GM23248 (cell line): ENCODE data around the gene FDX2. TPM values are rescaled to one million over a fixed set of nuclear protein-coding genes. Genes with fewer than 3 reads are reported as not detected.

Source experiments
- DNase-seq: peaks from one replicate; pipeline ENCODE4 v3.0.0-alpha.2; 2015
- H2AFZ ChIP-seq: fragments of 200-600 bp; sonication (generic); 2 replicates; pipeline ENCODE4 v1.6.1; 2016; ENCODE audit warnings: antibody characterized with exemption
- H3F3A ChIP-seq: fragments of 200-600 bp; sonication (generic); 2 replicates; pipeline ENCODE4 v1.6.1; 2016; ENCODE audit warnings: mild to moderate bottlenecking, antibody characterized with exemption, mixed run types; ENCODE audit not compliant: insufficient read depth
- H3K27ac ChIP-seq: fragments of 200-600 bp; sonication (generic); 2 replicates; pipeline ENCODE4 v1.5.1; 2016; ENCODE audit warnings: mild to moderate bottlenecking
- H3K27me3 ChIP-seq: fragments of 200-600 bp; sonication (generic); replicated peaks from 2 replicates; pipeline ENCODE4 v1.6.1; 2016; ENCODE audit warnings: mild to moderate bottlenecking; ENCODE audit not compliant: insufficient read depth
- H3K36me3 ChIP-seq: fragments of 200-600 bp; sonication (generic); 2 replicates; pipeline ENCODE4 v1.6.1; 2016; ENCODE audit warnings: low read depth, mild to moderate bottlenecking
- H3K4me1 ChIP-seq: fragments of 200-600 bp; sonication (generic); 2 replicates; pipeline ENCODE4 v1.6.1; 2016; ENCODE audit warnings: mild to moderate bottlenecking; ENCODE audit not compliant: insufficient read depth
- H3K4me2 ChIP-seq: fragments of 200-600 bp; sonication (generic); one replicate; pipeline ENCODE4 v1.6.1; 2016; ENCODE audit warnings: mild to moderate bottlenecking; ENCODE audit not compliant: unreplicated experiment
- H3K4me3 ChIP-seq: fragments of 200-600 bp; sonication (generic); 2 replicates; pipeline ENCODE4 v1.5.1; 2016; ENCODE audit warnings: mild to moderate bottlenecking
- H3K79me2 ChIP-seq: fragments of 200-600 bp; sonication (generic); 2 replicates; pipeline ENCODE4 v1.6.1; 2016; ENCODE audit warnings: mild to moderate bottlenecking; ENCODE audit not compliant: insufficient read depth
- H3K9ac ChIP-seq: fragments of 200-600 bp; sonication (generic); 2 replicates; pipeline ENCODE4 v1.6.1; 2016; ENCODE audit warnings: mild to moderate bottlenecking
- H3K9me2 ChIP-seq: fragments of 200-600 bp; sonication (generic); 2 replicates; pipeline ENCODE4 v1.6.1; 2016; ENCODE audit warnings: mixed run types, mild to moderate bottlenecking, moderate library complexity; ENCODE audit not compliant: insufficient read depth
- H3K9me3 ChIP-seq: fragments of 200-600 bp; sonication (generic); one replicate; pipeline ENCODE4 v1.6.1; 2017; ENCODE audit warnings: low read depth
- H4K20me1 ChIP-seq: fragments of 200-600 bp; sonication (generic); 2 replicates; pipeline ENCODE4 v1.6.0; 2016; ENCODE audit not compliant: insufficient read depth
- EZH2 ChIP-seq: fragments of 200-600 bp; sonication (generic); IDR thresholded peaks from 2 replicates; pipeline ENCODE4 v1.6.1; 2018; ENCODE audit warnings: antibody characterized with exemption, mild to moderate bottlenecking; ENCODE audit not compliant: insufficient read depth, poor library complexity, severe bottlenecking
- EZH2phosphoT487 ChIP-seq: fragments of 200-600 bp; sonication (generic); IDR thresholded peaks from 2 replicates; pipeline ENCODE4 v1.6.1; 2018; ENCODE audit warnings: antibody characterized with exemption, moderate library complexity, mild to moderate bottlenecking, low read depth; ENCODE audit not compliant: insufficient read depth
- WGBS, 2 experiments: methylation state at CpG; one replicate each; pipeline ENCODE4 v1.1.6; 2015 to 2017; ENCODE audit warnings: low lambda C conversion rate in 2 of 2, low coverage in 1 of 2; ENCODE audit errors: missing lambda C conversion rate in 2 of 2; 5-methylcytosine and 5-hydroxymethylcytosine counted together
- in situ Hi-C: fragments of 300-500 bp; cut with MboI; formaldehyde crosslinking; loops from 2 replicates; pipeline ENCODE4 v1.15.0; 2020
- polyA plus RNA-seq: library from polyadenylated mRNA; unstranded; fragments of >200 nt; fragmentation: Nextera tagmentation; extraction: Ambion mirVana; gene quantifications from 2 replicates; pipeline ENCODE4 v1.2.1, GENCODE V29; 2016
- total RNA-seq: library from RNA; depleted of rRNA; stranded (reverse); fragments of >200 nt; shearing (Covaris generic); gene quantifications from 2 replicates; pipeline ENCODE4 v1.2.3, GENCODE V29; 2014

The FDX2 gene
- total and polyA plus RNA-seq, 2 experiments from 2014 or later, result 46.6 to 48.9 TPM

GRCh38 chr19:10292789-10293636 is 22.8 kb downstream of the FDX2 start:
- Histone ChIP-seq H3K9me3 (no peaks in the 10 kb centered on the region), H3K4me3 (peak overlapping the region; percentile 72), H3K79me2 (no peaks in the 10 kb centered on the region), H4K20me1 (no peaks in the 10 kb centered on the region), H3K27ac (no peak overlapping the region), H2AFZ (no peak overlapping the region), H3F3A (no peaks in the 10 kb centered on the region), H3K36me3 (no peaks in the 10 kb centered on the region), H3K4me2 (no peak overlapping the region), H3K27me3 (no peaks in the 10 kb centered on the region), H3K4me1 (no peaks in the 10 kb centered on the region; the same call in 1 of the 2 replicates), H3K9ac (no peak overlapping the region), H3K9me2 (no peaks in the 10 kb centered on the region)
- 34 to 38% methylated on average over 54 to 56 of the region's 56 CpGs for WGBS, 2 experiments
- TF ChIP-seq EZH2phosphoT487 (no peak), EZH2 (no peak)
- in situ Hi-C loops, result no loop called here
- DNase-seq, result peak; percentile 29

- WGBS, 2 experiments, result 6 to 7% methylated on average over 28 to 45 of the region's 45 CpGs
- Histone ChIP-seq H2AFZ (peak overlapping the region; percentile 76), H3K9ac (peak overlapping the region; percentile 70), H3K36me3 (no peaks in the 10 kb centered on the region), H4K20me1 (no peaks in the 10 kb centered on the region), H3K9me3 (no peaks in the 10 kb centered on the region), H3K27ac (no peak overlapping the region), H3K27me3 (no peaks in the 10 kb centered on the region), H3K79me2 (no peaks in the 10 kb centered on the region), H3F3A (no peaks in the 10 kb centered on the region), H3K4me2 (peak overlapping the region; percentile 80), H3K9me2 (no peaks in the 10 kb centered on the region), H3K4me1 (no peaks in the 10 kb centered on the region; the same call in 1 of the 2 replicates), H3K4me3 (peak overlapping the region; percentile 72)
- TF ChIP-seq EZH2phosphoT487 (no peak), EZH2 (no peak)
- in situ Hi-C loops, result no loop called here
- peak; percentile 91 for DNase-seq
Measured at GRCh38 chr19:10292206-10292788, 23.5 kb downstream of the FDX2 start.

- no peaks in the 10 kb centered on the region for H3K79me2 ChIP-seq
- H3K9ac ChIP-seq, result peak overlapping the region; percentile 70
- H2AFZ ChIP-seq, result peak overlapping the region; percentile 76
- TF ChIP-seq EZH2 (no peak), EZH2phosphoT487 (no peak)
- no peaks in the 10 kb centered on the region for H4K20me1 ChIP-seq
- H3K4me1 ChIP-seq, result no peaks in the 10 kb centered on the region; the same call in 1 of the 2 replicates
- H3K9me2 ChIP-seq, result no peaks in the 10 kb centered on the region
- no peaks in the 10 kb centered on the region for H3K36me3 ChIP-seq
- peak overlapping the region; percentile 72 for H3K4me3 ChIP-seq
- H3K27ac ChIP-seq, result no peak overlapping the region
- H3K4me2 ChIP-seq, result peak overlapping the region; percentile 80
- H3K27me3 ChIP-seq, result no peaks in the 10 kb centered on the region
- no peaks in the 10 kb centered on the region for H3K9me3 ChIP-seq
- no peaks in the 10 kb centered on the region for H3F3A ChIP-seq
- WGBS, 2 experiments, result 3% methylated on average over 34 to 49 of the region's 49 CpGs
- in situ Hi-C loops, result no loop called here
- DNase-seq, result peak; percentile 58
Measured at GRCh38 chr19:10291554-10292205, 24.1 kb downstream of the FDX2 start.

- peak overlapping the region; percentile 80 for H3K4me2 ChIP-seq
- no peaks in the 10 kb centered on the region for H3K9me3 ChIP-seq
- in situ Hi-C loops, result no loop called here
- WGBS, 2 experiments, result 0 to 1% methylated on average over 38 to 55 of the region's 57 CpGs
- H3K4me3 ChIP-seq, result peak overlapping the region; percentile 72
- peak overlapping the region; percentile 70 for H3K9ac ChIP-seq
- peak; percentile 80 for DNase-seq
- no peaks in the 10 kb centered on the region for H3K9me2 ChIP-seq
- no peaks in the 10 kb centered on the region; the same call in 1 of the 2 replicates for H3K4me1 ChIP-seq
- H4K20me1 ChIP-seq, result no peaks in the 10 kb centered on the region
- H3K36me3 ChIP-seq, result no peaks in the 10 kb centered on the region
- TF ChIP-seq EZH2 (no peak), EZH2phosphoT487 (no peak)
- 0 out of 2 replicates have a peak, but pooled peaks cover 6% of the 10 kb centered on the region for H3F3A ChIP-seq
- H3K27me3 ChIP-seq, result no peaks in the 10 kb centered on the region
- no peaks in the 10 kb centered on the region for H3K79me2 ChIP-seq
- no peak overlapping the region for H3K27ac ChIP-seq
- H2AFZ ChIP-seq, result peak overlapping the region; percentile 76
Measured at GRCh38 chr19:10290876-10291553, 24.8 kb downstream of the FDX2 start.
